K562 (cell line): Measurements from ENCODE around the gene CELSR1.

Experiments
- DPF2 ChIP-seq: fragments of 450-650 bp; IDR thresholded peaks from 2 replicates; pipeline ENCODE4 v1.6.1; 2016
- ETV6 ChIP-seq, 3 experiments: fragments of 150-350 bp in 1 of 3; sonication (generic) in 1 of 3; formaldehyde crosslinking in 1 of 3; IDR thresholded peaks; 2 replicates each; pipeline versions ENCODE4 v1.6.1 to v1.8.0; 2014 to 2022; ENCODE audit warnings: borderline replicate concordance in 2 of 3, low read depth in 2 of 3, antibody characterized with exemption in 1 of 3, low read length in 1 of 3, mild to moderate bottlenecking in 1 of 3, missing genetic modification reagents in 1 of 3
- EZH2 ChIP-seq: IDR thresholded peaks from 2 replicates; pipeline ENCODE4 v1.6.1; 2012; ENCODE audit warnings: low read depth, mild to moderate bottlenecking, inconsistent platforms, low read length, borderline replicate concordance
- FOXM1 ChIP-seq, 2 experiments: fragments of 450-650 bp in 1 of 2; sonication (generic) in 1 of 2; formaldehyde crosslinking in 1 of 2; IDR thresholded peaks; 2 replicates each; pipeline versions ENCODE4 v1.6.1 to v1.9.0; 2017 to 2022; ENCODE audit warnings: low read depth in 2 of 2, mild to moderate bottlenecking in 2 of 2, missing genetic modification reagents in 1 of 2, moderate library complexity in 1 of 2
- HMBOX1 ChIP-seq: sonication (generic); IDR thresholded peaks from 2 replicates; pipeline ENCODE4 v1.6.1; 2016
- MAX ChIP-seq: sonication (generic); formaldehyde crosslinking; IDR thresholded peaks from 2 replicates; pipeline ENCODE4 v1.9.0; 2022; ENCODE audit warnings: mild to moderate bottlenecking, missing genetic modification reagents
- NRF1 ChIP-seq, 2 experiments: fragments of 450-650 bp; IDR thresholded peaks in 1 of 2; conservative IDR thresholded peaks in 1 of 2; 2 replicates each; pipeline ENCODE4 v1.6.1; 2014; ENCODE audit warnings: mild to moderate bottlenecking in 2 of 2
- PATZ1 ChIP-seq: fragments of 250-450 bp; sonication (Bioruptor Pico); IDR thresholded peaks from 2 replicates; pipeline ENCODE4 v1.5.0; 2020; ENCODE audit warnings: mild to moderate bottlenecking, borderline replicate concordance
- POLR2AphosphoS2 ChIP-seq: IDR thresholded peaks from 2 replicates; pipeline ENCODE4 v1.6.1; 2012; ENCODE audit warnings: low read length, improper control_type of control experiment
- TAL1 ChIP-seq: fragments of 450-650 bp; IDR thresholded peaks from 2 replicates; pipeline ENCODE4 v1.6.1; 2016; ENCODE audit warnings: mild to moderate bottlenecking
- TCF7L2 ChIP-seq: fragments of 150-350 bp; IDR thresholded peaks from 2 replicates; pipeline ENCODE4 v1.6.1; 2016; ENCODE audit warnings: low read depth, mild to moderate bottlenecking, low read length, moderate library complexity
- USF1 ChIP-seq: sonication (generic); formaldehyde crosslinking; IDR thresholded peaks from 2 replicates; pipeline ENCODE4 v1.9.0; 2022; ENCODE audit warnings: mild to moderate bottlenecking, missing genetic modification reagents
- ZBTB2 ChIP-seq: fragments of 450-650 bp; IDR thresholded peaks from 2 replicates; pipeline ENCODE4 v1.6.1; 2016; ENCODE audit warnings: antibody characterized with exemption
- ZBTB43 ChIP-seq: sonication (generic); formaldehyde crosslinking; IDR thresholded peaks from 2 replicates; pipeline ENCODE4 v1.8.0; 2023; ENCODE audit warnings: mild to moderate bottlenecking, missing genetic modification reagents

GRCh38 chr22:46402505-46402904, 134.9 kb downstream of the CELSR1 start:
- TF ChIP-seq POLR2AphosphoS2 (no peak), FOXM1 (IDR thresholded peaks at IDR 0.05; ENCODE audit: low read depth) (no peak), FOXM1 (CRISPR knock-in tag; IDR thresholded peaks at IDR 0.05; ENCODE audit: low read depth) (no peak), TCF7L2 (no peak), USF1 (CRISPR knock-in tag) (no peak), EZH2 (no peak), PATZ1 (no peak), NRF1 (conservative IDR thresholded peaks at IDR 0.05 in 1 of 2, IDR thresholded peaks at IDR 0.05 in 1 of 2) (no peak), ZBTB2 (no peak), DPF2 (no peak), MAX (CRISPR knock-in tag) (no peak), HMBOX1 (no peak), ZBTB43 (no peak), TAL1 (no peak), ETV6 (IDR thresholded peaks at IDR 0.05; ENCODE audit: borderline replicate concordance in 1 of 2, low read depth in 2 of 2, low read length in 1 of 2) (no peak), ETV6 (CRISPR knock-in tag; IDR thresholded peaks at IDR 0.05; ENCODE audit: borderline replicate concordance) (no peak)
